Vagina (tissue), 2 donors: ENCODE data around the gene CPNE9.

ENCODE experiments used
- POLR2AphosphoS5 ChIP-seq, 2 donors: sonication (generic); formaldehyde crosslinking; IDR thresholded peaks; one replicate each; pipeline ENCODE4 v1.9.0; 2017; ENCODE audit warnings: antibody characterized with exemption in 2 of 2, mild to moderate bottlenecking in 2 of 2, low read depth in 1 of 2; ENCODE audit not compliant: insufficient read depth in 1 of 2
- TF ChIP-seq, protein P1 (sequence below), 3 experiments: fragments of 450-650 bp in 2 of 3; fragments of 200-600 bp in 1 of 3; sonication (generic) in 1 of 3; IDR thresholded peaks; one replicate each; pipeline ENCODE4 v1.5.1; 2017 to 2019; ENCODE audit warnings: antibody characterized with exemption in 3 of 3, mild to moderate bottlenecking in 2 of 3, moderate library complexity in 2 of 3

DNA sequence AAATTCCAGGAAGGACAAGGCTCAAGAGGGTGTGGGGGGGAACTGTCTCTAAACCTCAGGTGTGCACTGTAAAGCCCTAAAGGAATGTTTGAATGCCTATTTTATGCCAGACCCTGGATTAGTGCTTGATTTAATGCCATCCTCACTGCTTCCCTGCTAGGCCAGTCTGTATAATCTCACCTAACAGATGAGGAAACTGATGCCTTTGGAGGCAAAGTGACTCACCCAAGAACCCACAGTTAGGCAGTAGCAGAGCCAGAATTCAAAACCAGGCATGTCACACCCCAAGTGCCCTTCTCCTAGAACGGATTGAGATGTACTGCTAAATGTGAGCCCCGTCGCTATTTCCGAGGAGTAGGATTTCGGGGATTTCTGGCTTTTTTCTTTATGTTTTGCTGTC lies 58.3 kb downstream of the CPNE9 start:
- TF ChIP-seq, protein P1, sequence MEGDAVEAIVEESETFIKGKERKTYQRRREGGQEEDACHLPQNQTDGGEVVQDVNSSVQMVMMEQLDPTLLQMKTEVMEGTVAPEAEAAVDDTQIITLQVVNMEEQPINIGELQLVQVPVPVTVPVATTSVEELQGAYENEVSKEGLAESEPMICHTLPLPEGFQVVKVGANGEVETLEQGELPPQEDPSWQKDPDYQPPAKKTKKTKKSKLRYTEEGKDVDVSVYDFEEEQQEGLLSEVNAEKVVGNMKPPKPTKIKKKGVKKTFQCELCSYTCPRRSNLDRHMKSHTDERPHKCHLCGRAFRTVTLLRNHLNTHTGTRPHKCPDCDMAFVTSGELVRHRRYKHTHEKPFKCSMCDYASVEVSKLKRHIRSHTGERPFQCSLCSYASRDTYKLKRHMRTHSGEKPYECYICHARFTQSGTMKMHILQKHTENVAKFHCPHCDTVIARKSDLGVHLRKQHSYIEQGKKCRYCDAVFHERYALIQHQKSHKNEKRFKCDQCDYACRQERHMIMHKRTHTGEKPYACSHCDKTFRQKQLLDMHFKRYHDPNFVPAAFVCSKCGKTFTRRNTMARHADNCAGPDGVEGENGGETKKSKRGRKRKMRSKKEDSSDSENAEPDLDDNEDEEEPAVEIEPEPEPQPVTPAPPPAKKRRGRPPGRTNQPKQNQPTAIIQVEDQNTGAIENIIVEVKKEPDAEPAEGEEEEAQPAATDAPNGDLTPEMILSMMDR (IDR thresholded peaks at IDR 0.05), result no peak
- TF ChIP-seq POLR2AphosphoS5 (IDR thresholded peaks at IDR 0.05; ENCODE audit: insufficient read depth in 1 of 2, low read depth in 1 of 2), result no peak
